ENCODE measurements around the gene SLC30A2.

DNA sequence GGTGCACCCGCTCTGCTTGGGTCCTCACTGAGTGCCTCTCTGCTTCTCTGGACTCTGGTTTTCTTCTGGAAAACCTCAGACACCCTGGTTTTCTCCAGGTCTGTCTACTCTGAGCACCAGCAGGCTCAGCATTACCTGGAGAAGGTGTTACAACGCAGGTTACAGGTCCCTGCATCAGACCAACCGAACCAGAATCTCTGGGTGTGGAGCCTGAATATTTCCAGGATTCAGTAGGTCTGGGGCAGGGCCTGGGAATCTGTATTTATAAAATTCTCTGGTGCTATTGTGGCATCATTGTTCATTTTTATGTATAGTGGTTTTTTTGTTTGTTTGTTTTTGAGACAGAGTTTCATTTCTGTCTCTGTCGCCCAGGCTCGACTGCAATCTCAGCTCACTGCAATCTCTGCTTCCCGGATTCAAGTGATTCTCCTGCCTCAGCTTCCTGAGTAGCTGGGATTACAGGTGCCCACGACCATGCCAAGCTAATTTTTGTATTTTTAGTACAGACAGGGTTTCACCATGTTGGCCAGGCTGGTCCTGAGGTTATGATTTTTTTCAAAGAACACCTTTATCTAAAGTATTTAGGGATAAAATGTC is 1.5 kb upstream of the SLC30A2 start:
- TF ChIP-seq CTCF (IDR thresholded peaks at IDR 0.05; ENCODE audit: low read length): no peak
- no peak for TF ChIP-seq EZH2 (optimal IDR thresholded peaks at IDR 0.05; ENCODE audit: low read depth, low read length)
- TF ChIP-seq EZH2phosphoT487 (IDR thresholded peaks at IDR 0.05; ENCODE audit: low read length): no peak

All from MM.1S (cell line).